ENCODE results near the gene KLF12.

- TF ChIP-seq, protein P1, sequence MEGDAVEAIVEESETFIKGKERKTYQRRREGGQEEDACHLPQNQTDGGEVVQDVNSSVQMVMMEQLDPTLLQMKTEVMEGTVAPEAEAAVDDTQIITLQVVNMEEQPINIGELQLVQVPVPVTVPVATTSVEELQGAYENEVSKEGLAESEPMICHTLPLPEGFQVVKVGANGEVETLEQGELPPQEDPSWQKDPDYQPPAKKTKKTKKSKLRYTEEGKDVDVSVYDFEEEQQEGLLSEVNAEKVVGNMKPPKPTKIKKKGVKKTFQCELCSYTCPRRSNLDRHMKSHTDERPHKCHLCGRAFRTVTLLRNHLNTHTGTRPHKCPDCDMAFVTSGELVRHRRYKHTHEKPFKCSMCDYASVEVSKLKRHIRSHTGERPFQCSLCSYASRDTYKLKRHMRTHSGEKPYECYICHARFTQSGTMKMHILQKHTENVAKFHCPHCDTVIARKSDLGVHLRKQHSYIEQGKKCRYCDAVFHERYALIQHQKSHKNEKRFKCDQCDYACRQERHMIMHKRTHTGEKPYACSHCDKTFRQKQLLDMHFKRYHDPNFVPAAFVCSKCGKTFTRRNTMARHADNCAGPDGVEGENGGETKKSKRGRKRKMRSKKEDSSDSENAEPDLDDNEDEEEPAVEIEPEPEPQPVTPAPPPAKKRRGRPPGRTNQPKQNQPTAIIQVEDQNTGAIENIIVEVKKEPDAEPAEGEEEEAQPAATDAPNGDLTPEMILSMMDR (IDR thresholded peaks at IDR 0.05 in 4 of 5, conservative IDR thresholded peaks at IDR 0.05 in 1 of 5): no peak
- TF ChIP-seq POLR2A (IDR thresholded peaks at IDR 0.05): no peak
Observed at GRCh38 chr13:74093691-74094090, 40.5 kb downstream of the KLF12 start.

Data from gastrocnemius medialis (tissue), 4 donors.